ENCODE results near the gene CDK11B.

CDK11B gene

GRCh38 chr1:1615256-1616044 is 43.4 kb downstream of the CDK11B start, which contains the start of gene MIB2:
Gene MIB2, plus strand, starts transcription at chr1:1615500. Its CDS starts 7,953 bp downstream, at chr1:1623453.
- peak; percentile 96 for DNase-seq (ENCODE audit: low spot score)

GRCh38 chr1:1614954-1615255 is 43.9 kb downstream of the CDK11B start:
- DNase-seq (ENCODE audit: low spot score) = no peak

DNA sequence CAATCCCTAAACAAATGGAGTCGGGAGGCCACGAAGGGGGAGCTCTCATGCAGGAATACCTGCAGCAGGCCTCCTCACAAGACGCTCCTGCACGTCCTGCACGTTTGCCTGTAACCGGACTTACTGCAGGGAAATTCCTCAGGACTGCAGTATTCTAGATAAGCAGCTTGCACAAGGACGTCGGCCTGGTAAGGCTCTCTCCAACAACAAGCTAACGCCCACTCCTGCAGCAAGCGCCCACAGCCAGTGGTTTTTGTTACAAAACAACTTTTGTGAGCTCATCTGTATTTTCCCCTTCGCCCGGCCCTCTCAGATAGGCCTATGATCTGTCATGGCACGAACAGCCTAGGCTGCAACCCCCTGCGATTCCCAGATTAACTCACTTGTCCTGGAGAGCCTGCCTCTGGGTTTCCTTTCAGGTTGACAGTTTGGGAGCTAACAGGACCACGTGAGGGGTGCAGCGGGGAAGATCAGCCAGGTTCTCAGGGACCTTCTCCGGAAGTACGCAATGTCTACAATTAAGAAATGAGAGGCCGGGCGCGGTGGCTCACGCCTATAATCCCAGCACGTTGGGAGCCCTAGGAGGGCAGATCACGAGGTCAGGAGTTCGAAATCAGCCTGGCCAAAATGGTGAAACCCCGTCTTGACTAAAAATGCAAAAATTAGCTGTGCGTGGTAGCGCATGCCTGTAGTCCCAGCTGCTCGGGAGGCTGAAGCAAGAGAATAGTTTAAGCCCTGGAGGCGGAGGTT is 44.4 kb downstream of the CDK11B start:
- peak; percentile 84 for DNase-seq (ENCODE audit: low spot score)

DNA sequence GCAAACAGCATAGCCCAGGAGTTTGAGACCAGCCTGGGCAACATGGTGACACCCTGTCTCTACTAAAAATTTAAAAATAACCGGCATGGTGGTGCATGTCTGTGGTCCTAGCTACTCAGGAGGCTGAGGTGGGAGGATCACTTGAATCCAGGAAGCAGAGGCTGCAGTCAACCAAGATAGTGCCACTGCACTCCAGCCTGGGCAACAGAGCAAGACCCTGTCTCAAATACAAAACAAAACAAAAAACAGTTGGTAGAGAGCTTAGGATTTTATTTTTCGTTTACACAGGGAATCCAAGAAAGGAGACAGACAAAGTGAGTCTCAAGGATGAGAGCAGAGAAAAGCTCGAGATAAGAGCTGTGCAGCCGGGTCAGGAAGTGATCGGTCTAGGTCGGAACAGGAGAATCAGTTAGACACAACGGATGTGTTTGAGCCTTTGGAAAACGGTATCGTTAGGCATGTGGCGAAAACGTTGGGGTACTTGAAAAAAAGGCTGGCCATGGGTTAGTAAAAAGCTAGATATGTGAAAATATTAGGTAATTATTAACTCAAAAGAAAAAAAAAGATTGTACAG is 45.2 kb downstream of the CDK11B start:
- DNase-seq (ENCODE audit: low spot score) = no peak

- no peak for DNase-seq (ENCODE audit: low spot score)
Measured at GRCh38 chr1:1612104-1612400, 46.8 kb downstream of the CDK11B start.

- DNase-seq (ENCODE audit: low spot score) = no peak
Measured at GRCh38 chr1:1610796-1611195, 48.0 kb downstream of the CDK11B start.

DNA sequence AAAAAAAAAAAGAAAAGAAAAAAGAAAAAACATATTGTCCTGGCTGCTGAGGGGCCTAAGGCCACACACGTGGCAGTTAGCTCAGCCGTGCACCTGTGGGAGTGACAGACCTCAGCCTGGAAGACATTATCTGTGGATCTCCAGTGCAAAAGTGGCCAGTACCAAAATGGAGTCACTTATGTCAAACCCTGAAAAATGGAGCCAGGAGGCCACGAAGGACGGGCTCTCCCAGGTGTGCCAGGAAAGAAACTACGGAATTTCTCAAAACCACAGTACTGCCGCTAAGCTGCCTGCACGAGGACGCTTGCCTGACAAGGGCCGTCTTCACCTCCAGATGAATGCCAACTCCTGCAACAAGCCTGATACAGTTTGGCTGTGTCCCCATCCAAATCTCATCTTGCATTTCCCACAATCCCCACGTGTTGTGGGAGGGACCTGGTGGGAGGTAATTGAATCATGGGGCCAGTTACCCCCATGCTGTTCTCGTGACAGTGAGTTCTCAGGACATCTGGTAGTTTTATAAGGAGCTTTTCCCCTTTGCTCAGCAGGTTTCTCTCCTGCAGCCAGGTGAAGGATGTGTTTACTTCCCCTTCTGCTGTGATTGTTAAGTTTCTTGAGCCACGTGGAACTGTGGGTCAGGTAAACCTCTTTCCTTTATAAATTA is 48.9 kb downstream of the CDK11B start:
- DNase-seq (ENCODE audit: low spot score) = no peak

DNA sequence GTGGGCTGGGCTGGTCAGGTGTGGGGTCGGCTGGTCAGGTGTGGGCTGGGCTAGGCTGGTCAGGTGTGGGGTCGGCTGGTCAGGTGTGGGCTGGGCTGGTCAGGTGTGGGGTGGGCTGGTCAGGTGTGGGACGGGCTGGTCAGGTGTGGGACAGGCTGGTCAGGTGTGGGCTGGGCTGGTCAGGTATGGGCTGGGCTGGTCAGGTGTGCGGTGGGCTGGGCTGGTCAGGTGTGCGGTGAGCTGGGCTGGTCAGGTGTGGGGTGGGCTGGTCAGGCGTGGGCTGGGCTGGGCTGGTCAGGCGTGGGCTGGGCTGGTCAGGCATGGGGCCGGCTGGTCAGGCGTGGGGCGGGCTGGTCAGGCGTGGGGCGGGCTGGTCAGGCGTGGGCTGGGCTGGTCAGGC is 52.6 kb downstream of the CDK11B start:
- DNase-seq (ENCODE audit: low spot score) = no peak

GRCh38 chr1:1605724-1606123 is 53.1 kb downstream of the CDK11B start:
- no peak for DNase-seq (ENCODE audit: low spot score)

DNA sequence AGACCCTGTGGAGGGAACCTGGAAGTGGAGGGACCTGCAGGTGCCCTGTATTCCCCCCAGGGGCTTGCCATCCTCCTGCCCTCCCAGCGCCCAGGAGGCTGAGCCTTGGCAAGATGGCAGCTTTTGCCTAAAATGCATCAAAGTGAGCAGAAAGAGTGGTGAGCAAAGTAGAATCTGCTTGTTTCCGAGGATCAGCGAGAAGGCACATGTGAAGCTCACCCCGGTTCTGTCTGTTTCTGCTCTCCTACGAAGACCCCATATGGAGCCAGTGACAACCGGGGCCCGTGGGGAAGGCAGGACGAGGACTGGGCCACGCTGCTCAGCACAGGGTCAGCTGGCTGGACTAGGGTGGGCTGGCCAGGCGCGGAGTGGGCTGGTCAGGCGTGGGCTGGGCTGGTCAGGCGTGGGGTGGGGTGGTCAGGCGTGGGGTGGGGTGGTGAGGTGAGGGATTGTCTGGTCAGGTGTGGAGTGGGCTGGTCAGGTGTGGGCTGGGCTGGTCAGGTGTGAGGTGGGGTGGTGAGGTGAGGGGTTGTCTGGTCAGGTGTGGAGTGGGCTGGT is 53.7 kb downstream of the CDK11B start:
- DNase-seq (ENCODE audit: low spot score) = no peak

DNA sequence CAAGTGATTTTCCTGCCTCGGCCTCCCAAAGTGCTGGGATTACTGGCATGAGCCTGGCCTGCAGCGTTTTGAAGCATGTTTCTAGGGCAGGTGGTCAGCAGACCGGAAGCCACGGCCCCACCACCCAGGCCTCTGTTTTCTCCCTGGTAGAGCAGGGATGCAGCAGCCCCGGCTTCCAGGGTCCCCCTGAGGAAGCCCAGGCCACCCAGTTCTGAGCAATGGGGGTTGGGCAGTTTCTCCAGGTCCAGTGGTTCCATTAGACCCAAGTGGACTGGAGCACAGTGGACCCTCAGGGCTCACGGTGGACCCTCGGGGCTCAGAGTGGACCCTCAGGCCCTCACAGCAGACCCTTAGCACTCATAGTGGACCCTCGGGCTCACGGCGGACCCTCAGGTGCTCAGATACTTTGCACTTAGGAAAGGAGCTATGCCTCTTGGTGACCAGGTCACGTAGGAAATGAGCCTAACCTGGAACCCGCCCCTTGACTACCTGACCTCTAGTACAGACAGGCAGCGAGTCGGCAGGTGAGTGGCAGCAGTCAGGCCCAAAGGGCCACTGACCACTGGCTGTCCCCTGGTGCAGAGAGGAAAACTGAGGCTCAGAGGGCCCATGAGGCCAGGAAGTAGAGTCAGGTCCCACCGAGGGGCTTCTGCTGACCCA is 54.3 kb downstream of the CDK11B start:
- no peak for DNase-seq (ENCODE audit: low spot score)

- DNase-seq (ENCODE audit: low spot score) = no peak
Measured at GRCh38 chr1:1603671-1604373, 55.0 kb downstream of the CDK11B start.

DNA sequence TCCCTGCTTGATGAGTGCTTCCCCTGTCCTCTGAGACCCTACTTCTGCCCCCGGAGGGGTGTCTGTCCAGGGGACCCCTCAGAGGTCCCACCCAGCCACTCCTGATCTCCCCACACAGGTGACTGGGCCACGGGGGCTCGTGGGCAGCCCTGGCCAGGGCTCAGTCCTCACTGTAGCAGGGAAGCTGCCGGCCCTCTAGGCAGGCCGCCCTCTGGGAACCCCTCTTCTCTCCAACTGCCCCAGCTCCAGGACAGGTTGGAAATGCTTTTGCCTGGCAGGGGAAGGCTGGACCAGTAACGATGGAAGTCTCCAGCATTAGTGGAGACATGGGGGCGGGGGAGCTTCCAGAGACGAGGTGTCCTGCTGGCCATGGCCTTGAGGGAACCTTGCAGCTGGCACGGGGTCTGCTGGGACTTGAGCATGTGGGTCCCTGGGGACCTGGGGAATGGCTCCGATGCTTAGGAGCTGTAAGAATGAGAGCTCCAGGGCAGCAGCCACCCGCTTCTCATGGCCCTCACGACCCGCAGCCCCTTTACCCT is 55.8 kb downstream of the CDK11B start:
- DNase-seq (ENCODE audit: low spot score) = no peak

GRCh38 chr1:1602304-1602967 is 56.4 kb downstream of the CDK11B start:
- DNase-seq (ENCODE audit: low spot score) = no peak

DNA sequence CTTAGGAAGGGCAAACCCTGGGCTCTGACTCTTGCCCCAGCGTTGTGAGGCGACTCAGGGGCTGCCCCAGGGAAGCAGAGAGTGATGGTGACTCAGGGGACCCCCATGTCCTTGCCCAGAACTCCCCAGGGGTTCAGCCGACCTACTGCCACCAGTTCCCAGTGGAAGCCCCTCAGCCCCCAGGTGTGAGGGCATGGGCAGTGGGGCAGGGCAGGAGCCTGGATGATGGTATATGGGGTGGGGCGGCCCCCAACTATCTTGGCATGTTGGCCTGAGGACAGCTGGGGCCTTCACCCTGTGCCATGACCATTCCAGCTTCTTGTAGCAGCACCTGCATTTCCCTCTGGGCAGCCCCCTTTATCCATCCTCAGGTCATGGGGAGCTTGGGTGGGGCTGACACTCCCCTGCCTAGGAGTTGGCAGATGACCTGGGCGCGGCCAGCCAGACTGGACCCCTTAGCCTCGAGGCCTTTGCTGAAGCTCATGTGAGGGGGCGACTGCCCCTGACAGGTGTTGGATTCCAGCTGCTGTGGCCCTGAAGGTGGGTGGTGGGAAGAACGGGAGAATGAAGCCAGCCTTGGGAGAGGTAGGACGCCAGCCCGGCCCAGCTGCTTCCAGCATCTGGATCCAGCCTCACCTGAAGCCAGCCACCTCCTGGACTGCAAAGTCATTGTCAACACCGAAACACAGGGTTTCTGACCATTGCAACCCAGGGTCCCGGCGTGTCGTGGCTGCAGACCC is 57.1 kb downstream of the CDK11B start:
- DNase-seq (ENCODE audit: low spot score) = no peak

- DNase-seq (ENCODE audit: low spot score) = no peak
Measured at GRCh38 chr1:1600861-1601563, 57.8 kb downstream of the CDK11B start.

DNA sequence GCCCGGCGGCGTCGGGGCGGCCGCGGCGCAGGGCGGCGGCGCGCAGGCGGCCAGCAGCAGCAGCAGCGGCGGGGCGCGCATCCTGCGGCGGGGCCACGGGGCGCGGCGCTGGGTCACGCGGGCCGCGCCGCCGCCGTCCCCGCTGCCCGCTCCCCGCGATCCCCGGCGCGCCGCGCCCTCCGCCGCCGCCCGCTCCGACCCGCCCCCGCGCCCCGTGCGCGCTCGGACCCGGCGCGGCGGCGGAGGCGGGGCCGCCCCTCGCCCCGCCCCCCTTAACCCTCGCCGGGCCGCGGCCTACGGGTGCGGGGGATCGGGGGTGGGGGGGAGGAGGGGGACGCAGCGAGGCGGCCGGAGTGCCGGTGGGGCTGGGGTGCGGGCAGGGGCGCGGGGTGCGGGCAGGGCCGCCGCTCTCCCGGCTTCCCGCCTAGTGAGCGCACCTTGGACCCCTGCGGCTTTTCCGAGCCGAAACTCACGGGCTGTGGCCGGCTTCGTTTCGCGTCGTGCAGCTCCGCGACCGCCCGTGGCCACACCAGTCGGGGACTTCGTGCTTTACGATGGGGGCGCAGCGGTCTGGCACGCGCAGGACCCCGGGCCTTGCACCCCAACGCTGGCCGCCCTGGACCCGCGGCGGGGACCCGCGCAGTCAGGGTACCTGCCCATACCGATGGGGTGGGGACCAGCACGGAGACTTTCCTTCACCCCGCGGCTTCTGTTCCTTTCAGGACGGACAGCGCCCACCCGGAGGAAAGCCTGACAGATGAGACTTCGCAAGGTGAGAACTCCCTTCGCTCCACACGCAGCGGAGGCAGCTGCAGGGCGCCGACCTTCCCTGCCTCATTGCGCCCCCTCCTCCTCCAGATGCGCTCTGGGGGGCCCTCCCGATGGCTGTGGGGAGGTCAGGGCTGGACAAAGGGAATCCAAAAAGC is 58.6 kb downstream of the CDK11B start, which contains the start of gene FNDC10:
Gene FNDC10, minus strand, starts transcription at position 201 of the 926 bp plus-strand sequence. Its CDS starts 120 bp downstream, at position 81.
- no peak for DNase-seq (ENCODE audit: low spot score)

All from kidney tubule cell (primary cell).